GM21723 (cell line): Measurements from ENCODE around the gene RPE.

Experiments used
- ATAC-seq: cut with Tn5 transposase; IDR thresholded peaks from one replicate; pipeline ENCODE4 v1.9.1; 2021; ENCODE audit warnings: mild to moderate bottlenecking, moderate library complexity; ENCODE audit not compliant: unreplicated experiment

RPE gene

GRCh38 chr2:210000464-210001324, 1.7 kb upstream of the RPE start:
- ATAC-seq, result no peak

GRCh38 chr2:210003359-210003758, 921 bp downstream of the RPE start:
- no peak for ATAC-seq

GRCh38 chr2:210004881-210005280, 2.4 kb downstream of the RPE start:
- ATAC-seq, result no peak

GRCh38 chr2:210007895-210008294, 5.5 kb downstream of the RPE start:
- ATAC-seq, result no peak

- no peak for ATAC-seq
Observed at GRCh38 chr2:210009126-210009525, 6.7 kb downstream of the RPE start.

- ATAC-seq, result no peak
Observed at GRCh38 chr2:210009896-210010295, 7.5 kb downstream of the RPE start.

- ATAC-seq, result no peak
Observed at GRCh38 chr2:210020138-210020537, 17.7 kb downstream of the RPE start.

- ATAC-seq, result no peak
Observed at GRCh38 chr2:210022824-210023223, 20.4 kb downstream of the RPE start.

GRCh38 chr2:210027608-210028007, 25.2 kb downstream of the RPE start:
- no peak for ATAC-seq

GRCh38 chr2:210028178-210028577, 25.7 kb downstream of the RPE start:
- ATAC-seq, result no peak

GRCh38 chr2:210034087-210034683, 31.7 kb downstream of the RPE start:
- no peak for ATAC-seq

GRCh38 chr2:210035679-210036078, 33.2 kb downstream of the RPE start:
- ATAC-seq, result no peak

- ATAC-seq, result no peak
Observed at GRCh38 chr2:210038078-210038477, 35.6 kb downstream of the RPE start.

- ATAC-seq, result no peak
Observed at GRCh38 chr2:210046851-210047500, 44.5 kb downstream of the RPE start.

GRCh38 chr2:210049831-210050230, 47.4 kb downstream of the RPE start:
- no peak for ATAC-seq

GRCh38 chr2:210050885-210051284, 48.4 kb downstream of the RPE start:
- ATAC-seq, result no peak

- no peak for ATAC-seq
Observed at GRCh38 chr2:210054696-210055095, 52.3 kb downstream of the RPE start.

- no peak for ATAC-seq
Observed at GRCh38 chr2:210055825-210056224, 53.4 kb downstream of the RPE start.

GRCh38 chr2:210063306-210063705, 60.9 kb downstream of the RPE start:
- ATAC-seq, result no peak
